Heart left ventricle (tissue), 16 donors: ENCODE data around the gene CEP70. TPM values are rescaled to one million over a fixed set of nuclear protein-coding genes. Genes with fewer than 3 reads are reported as not detected.

ENCODE experiments used
- ATAC-seq, 4 donors: fragments of 200-7000 bp; cut with Tn5 transposase; one replicate each; pipeline ENCODE4 v1.9.1; 2020 to 2022; ENCODE audit warnings: moderate library complexity in 4 of 4, mild to moderate bottlenecking in 3 of 4, moderate number of reproducible peaks in 1 of 4
- DNase-seq, 5 donors: peaks; one replicate each; pipeline ENCODE4 v3.0.0-alpha.2; 2020
- H3K27ac ChIP-seq, 12 donors: fragments of 200-600 bp; sonication (generic) in 4 of 12; one replicate each; pipeline versions ENCODE4 v1.5.0 to v1.8.0; 2016 to 2022; ENCODE audit warnings: mild to moderate bottlenecking in 2 of 12
- H3K27me3 ChIP-seq, 9 donors: fragments of 200-600 bp; sonication (generic) in 2 of 9; one replicate each; pipeline versions ENCODE4 v1.5.1 to v1.8.0; 2016 to 2022; ENCODE audit warnings: mild to moderate bottlenecking in 3 of 9
- H3K36me3 ChIP-seq, 9 donors: fragments of 200-600 bp; sonication (generic) in 2 of 9; one replicate each; pipeline versions ENCODE4 v1.5.0 to v1.8.0; 2018 to 2022; ENCODE audit warnings: mild to moderate bottlenecking in 2 of 9
- H3K4me1 ChIP-seq, 12 donors: fragments of 200-600 bp; sonication (generic) in 4 of 12; one replicate each; pipeline versions ENCODE4 v1.5.0 to v1.8.0; 2016 to 2022; ENCODE audit warnings: mild to moderate bottlenecking in 3 of 12
- H3K4me3 ChIP-seq, 12 donors: fragments of 200-600 bp; sonication (generic) in 4 of 12; one replicate each; pipeline versions ENCODE4 v1.5.0 to v1.8.0; 2017 to 2022; ENCODE audit warnings: mild to moderate bottlenecking in 9 of 12, moderate library complexity in 4 of 12
- H3K9me3 ChIP-seq, 12 donors: fragments of 200-600 bp; sonication (generic) in 4 of 12; one replicate each; pipeline versions ENCODE4 v1.5.0 to v1.8.0; 2016 to 2022; ENCODE audit warnings: mild to moderate bottlenecking in 1 of 12
- POLR2A ChIP-seq, 2 donors: fragments of 450-650 bp; IDR thresholded peaks; one replicate each; pipeline ENCODE4 v1.6.1; 2017; ENCODE audit warnings: antibody characterized with exemption in 2 of 2, mild to moderate bottlenecking in 2 of 2, moderate library complexity in 2 of 2
- WGBS, 4 donors: extraction: QIAGEN DNeasy Blood & Tissue Kit in 2 of 4; methylation state at CpG; one replicate each; pipeline versions ENCODE4 v1.1.5 to v1.1.7; 2013 to 2018; 5-methylcytosine and 5-hydroxymethylcytosine counted together
- intact Hi-C, 10 donors: fragments of 100-400 bp; cut with DNase I; formaldehyde crosslinking; loops; one replicate each; pipeline versions ENCODE4 v1.11.1 to v1.14.2; 2022
- polyA plus RNA-seq, 2 donors: library from polyadenylated mRNA; stranded (reverse); fragments of 200-250 nt; gene quantifications; one replicate each; pipeline ENCODE4 v1.2.3, GENCODE V29; 2013
- total RNA-seq, 9 donors: library from RNA; depleted of rRNA in 2 of 9; stranded (reverse); fragments of >200 nt in 2 of 9; fragmentation: NEBNext Ultra II Directional in 3 of 9; extraction: Animal tissue kit (Norgen Biotek cat#: 25700) in 3 of 9; gene quantifications; one replicate each; pipeline versions ENCODE4 v1.1.0 to v1.2.4, GENCODE V29; 2016 to 2023
- TF ChIP-seq, protein P1 (sequence below), 12 donors: fragments of 200-600 bp; sonication (generic) in 4 of 12; IDR thresholded peaks; one replicate each; pipeline versions ENCODE4 v1.5.0 to v1.8.0; 2018 to 2022; ENCODE audit warnings: antibody characterized with exemption in 12 of 12, mild to moderate bottlenecking in 5 of 12
- donor health status: ischemic (EF 13 %, LVEDD 7.1; RV severe dilation, severe dysfunction).
- donor health status: healthy with polysubstance abuse.
- donor health status: DM: no; HTN: yes; CAD: no.
- donor health status: DM: no; HTN: no; CAD: no.
- donor health status: ischemic (EF 25% LVEDD 6.9; RV normal size, moderate dysfunction).
- donor health status: ischemic (EF 25% LVEDD 5.7; RV mildly dilated, moderate dysfunction).
- donor health status: healthy.
- donor health status: DM: yes; HTN: yes; CAD: no.
- donor health status: ischemic (EF 35%, LVEDD 5.7; RV mildly dilated, moderate dysfunction).
- donor health status: nonischemic (EF 11% LVEDD 7.7; RV severe dilation, severe dysfunction).
- donor health status: DM: yes; HTN: yes; CAD: no.
- donor health status: PGD.
- donor health status: ischemic (EF 29% LVEDD 5.4; RV normal size, mild dysfunction).
- donor health status: nonischemic (EF 23%, LVEDD 6.1; RV moderate dilation, normal function).

CEP70 gene
- total and polyA plus RNA-seq, 11 donors = 10.1 to 29.8 (median 22.6) TPM

DNA sequence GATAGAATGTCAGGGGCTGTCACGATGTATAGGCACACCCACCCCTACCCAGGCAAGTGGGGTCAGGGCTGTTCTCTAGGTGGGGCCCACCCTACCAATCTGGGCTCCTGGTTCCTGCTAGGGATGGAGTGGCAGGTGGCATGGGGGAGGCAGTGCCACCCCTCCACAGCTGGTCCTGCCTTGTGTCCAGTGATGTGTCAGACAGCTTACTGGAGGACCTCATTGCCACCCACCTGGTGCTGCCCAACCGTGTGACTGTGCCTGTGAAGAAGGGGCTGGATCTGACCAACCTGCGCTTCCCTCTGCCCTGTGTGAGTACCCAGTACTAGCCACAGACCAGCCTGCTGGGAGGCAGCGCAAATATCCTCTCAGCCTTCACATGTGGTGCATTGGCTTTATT lies 132.2 kb downstream of the CEP70 start:
- TF ChIP-seq POLR2A (IDR thresholded peaks at IDR 0.05) = no peak
- TF ChIP-seq, protein P1, sequence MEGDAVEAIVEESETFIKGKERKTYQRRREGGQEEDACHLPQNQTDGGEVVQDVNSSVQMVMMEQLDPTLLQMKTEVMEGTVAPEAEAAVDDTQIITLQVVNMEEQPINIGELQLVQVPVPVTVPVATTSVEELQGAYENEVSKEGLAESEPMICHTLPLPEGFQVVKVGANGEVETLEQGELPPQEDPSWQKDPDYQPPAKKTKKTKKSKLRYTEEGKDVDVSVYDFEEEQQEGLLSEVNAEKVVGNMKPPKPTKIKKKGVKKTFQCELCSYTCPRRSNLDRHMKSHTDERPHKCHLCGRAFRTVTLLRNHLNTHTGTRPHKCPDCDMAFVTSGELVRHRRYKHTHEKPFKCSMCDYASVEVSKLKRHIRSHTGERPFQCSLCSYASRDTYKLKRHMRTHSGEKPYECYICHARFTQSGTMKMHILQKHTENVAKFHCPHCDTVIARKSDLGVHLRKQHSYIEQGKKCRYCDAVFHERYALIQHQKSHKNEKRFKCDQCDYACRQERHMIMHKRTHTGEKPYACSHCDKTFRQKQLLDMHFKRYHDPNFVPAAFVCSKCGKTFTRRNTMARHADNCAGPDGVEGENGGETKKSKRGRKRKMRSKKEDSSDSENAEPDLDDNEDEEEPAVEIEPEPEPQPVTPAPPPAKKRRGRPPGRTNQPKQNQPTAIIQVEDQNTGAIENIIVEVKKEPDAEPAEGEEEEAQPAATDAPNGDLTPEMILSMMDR (IDR thresholded peaks at IDR 0.05) = no peak
- Histone ChIP-seq H3K27ac (no peak overlapping the region), H3K9me3 (no peaks in the 10 kb centered on the region), H3K4me1 (peaks cover 0 to 9% (median 0%) of the 10 kb centered on the region in 12 donors), H3K4me3 (no peak overlapping the region), H3K36me3 (no peaks in the 10 kb centered on the region), H3K27me3 (no peaks in the 10 kb centered on the region)
- DNase-seq (no peak), ATAC-seq (no peak)
- 77 to 90% (median 85%) methylated on average over 3 to 4 of the region's 4 CpGs for WGBS, 4 donors
- intact Hi-C loops = no loop called here

- intact Hi-C loops = no loop called here
These were observed 132.8 kb downstream of the CEP70 start for GRCh38 chr3:138461246-138461645.

GRCh38 chr3:138460536-138461205 lies 133.4 kb downstream of the CEP70 start:
- Histone ChIP-seq H3K36me3 (no peaks in the 10 kb centered on the region), H3K9me3 (no peaks in the 10 kb centered on the region), H3K27me3 (no peaks in the 10 kb centered on the region), H3K4me1 (peaks cover 0 to 9% (median 0%) of the 10 kb centered on the region in 12 donors), H3K27ac (no peak overlapping the region), H3K4me3 (no peak overlapping the region)
- intact Hi-C loops = no loop called here
- ATAC-seq = no peak
- no peak for TF ChIP-seq POLR2A (IDR thresholded peaks at IDR 0.05)
- TF ChIP-seq, protein P1 (IDR thresholded peaks at IDR 0.05) = no peak
- 63 to 77% (median 73%) methylated on average over 8 of the region's 8 CpGs for WGBS, 4 donors
- DNase-seq = peak in 1 of 5 donors; percentile 40

More at GRCh38 chr3:138461246-138461645, 132.8 kb downstream of the CEP70 start:
- TF ChIP-seq, protein P1 (IDR thresholded peaks at IDR 0.05) = no peak
- WGBS, 4 donors = 78 to 87% (median 82%) methylated on average over 5 of the region's 5 CpGs
- H3K27me3 ChIP-seq = no peaks in the 10 kb centered on the region
- H3K9me3 ChIP-seq = no peaks in the 10 kb centered on the region
- no peak overlapping the region for H3K4me3 ChIP-seq
- H3K36me3 ChIP-seq = no peaks in the 10 kb centered on the region
- ATAC-seq (no peak), DNase-seq (peak in 1 of 5 donors; percentile 43)
- peaks cover 0 to 9% (median 0%) of the 10 kb centered on the region in 12 donors for H3K4me1 ChIP-seq
- no peak overlapping the region for H3K27ac ChIP-seq

DNA sequence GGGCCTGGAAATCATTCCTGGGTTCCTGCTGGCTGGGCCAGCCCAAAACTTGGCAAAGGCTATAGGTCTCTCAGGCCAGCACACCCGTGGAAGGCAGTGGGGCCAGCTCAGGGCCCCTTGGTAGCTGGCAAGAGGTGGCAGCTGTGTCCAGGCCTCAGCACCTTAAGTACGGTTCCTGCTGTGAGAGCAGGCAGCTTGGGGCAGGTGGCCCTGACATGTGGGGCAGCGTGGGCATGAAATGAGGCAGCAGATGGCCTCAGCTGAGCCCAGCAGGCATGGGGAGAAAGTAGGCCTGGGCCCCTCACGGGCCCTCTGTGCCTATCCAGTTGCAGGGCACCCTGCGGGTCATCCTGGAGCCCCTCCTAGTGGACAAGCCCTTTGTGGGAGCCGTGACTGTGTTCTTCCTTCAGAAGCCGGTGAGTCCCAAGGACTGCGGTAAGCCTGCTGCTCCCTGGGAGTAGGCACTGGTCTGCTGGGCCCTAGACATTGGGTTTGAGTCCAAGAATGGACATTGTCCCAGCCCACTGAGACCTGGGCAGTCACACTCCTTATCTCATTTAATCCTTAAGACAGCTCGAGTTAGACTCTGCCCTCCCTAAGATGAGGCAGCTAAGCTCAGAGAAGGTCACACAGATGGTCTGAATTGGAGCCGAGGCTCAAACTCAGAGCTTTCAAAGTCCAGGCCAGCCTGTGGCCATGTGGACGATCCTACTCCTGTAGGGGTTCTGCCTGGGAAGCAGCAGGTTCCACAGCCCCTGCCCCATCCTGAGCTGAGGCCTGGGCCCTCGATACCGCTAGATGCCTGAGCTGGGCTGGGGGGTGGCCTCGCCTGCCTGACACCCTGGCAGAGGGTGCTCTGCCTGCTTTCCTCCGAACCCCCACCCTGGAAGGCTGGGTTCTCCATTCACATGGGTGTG lies 134.2 kb downstream of the CEP70 start:
- Histone ChIP-seq H3K4me3 (no peak overlapping the region), H3K9me3 (no peaks in the 10 kb centered on the region), H3K27me3 (no peaks in the 10 kb centered on the region), H3K36me3 (no peaks in the 10 kb centered on the region), H3K4me1 (peaks cover 0 to 9% (median 0%) of the 10 kb centered on the region in 12 donors), H3K27ac (no peak overlapping the region)
- ATAC-seq (peak in 3 of 4 donors; percentile 26 to 43 (median 29)), DNase-seq (peak in 2 of 5 donors; percentile 17 to 67)
- WGBS, 4 donors = 80 to 83% (median 82%) methylated on average over 13 to 15 of the region's 15 CpGs
- intact Hi-C loops = no loop called here
- TF ChIP-seq POLR2A (IDR thresholded peaks at IDR 0.05) = no peak
- TF ChIP-seq, protein P1 (IDR thresholded peaks at IDR 0.05) = no peak
